ENCODE data around the gene CDH20. TPM values are rescaled to one million over a fixed set of nuclear protein-coding genes. Genes with fewer than 3 reads are reported as not detected.

Gene CDH20
- total RNA-seq, 1 experiment from 2014 or later: not detected

GRCh38 chr18:61352059-61352458, 18.8 kb downstream of the CDH20 start:
- H3K9me3 ChIP-seq (ENCODE audit: control insufficient read depth, insufficient read depth, low read depth, low read length): no peaks in the 10 kb centered on the region
- CTCF ChIA-PET: no interaction called here
- no peak overlapping the region for H3K27ac ChIP-seq (ENCODE audit: low read length)
- no peak overlapping the region for H3K4me3 ChIP-seq (ENCODE audit: low read depth in 2 of 2, low read length in 2 of 2)
- no TSS peak for BruUV-seq (replicated peaks)
- no peaks in the 10 kb centered on the region for H3K27me3 ChIP-seq (ENCODE audit: control insufficient read depth, insufficient read depth, low read length)
- ATAC-seq: no peak
- in situ Hi-C loops (cut with HindIII; ENCODE audit: low pct_unique_long_range_greater_than_20kb, low sequenced_read_pairs) (no loop called here), intact Hi-C loops (cut with micrococcal nuclease; ENCODE audit: unreplicated experiment) (no loop called here)
- POLR2A ChIA-PET: no interaction called here
- TF ChIP-seq CTCF (IDR thresholded peaks at IDR 0.05) (no peak), REST (IDR thresholded peaks at IDR 0.05; ENCODE audit: insufficient read depth in 1 of 2, low read depth in 2 of 2, low read length in 1 of 2) (no peak), POLR2AphosphoS5 (IDR thresholded peaks at IDR 0.05; ENCODE audit: low read depth, low read length) (no peak), SIN3A (IDR thresholded peaks at IDR 0.05; ENCODE audit: borderline replicate concordance, insufficient read depth, low read depth, low read length) (no peak), TCF7L2 (IDR thresholded peaks at IDR 0.05; ENCODE audit: low read depth, low read length) (no peak)
- H3K4me1 ChIP-seq (ENCODE audit: control insufficient read depth, insufficient read depth, low read length): no peaks in the 10 kb centered on the region
- no peak for DNase-seq (ENCODE audit: low read depth, low spot score)
- H3K36me3 ChIP-seq (ENCODE audit: control insufficient read depth, insufficient read depth, low read length): no peaks in the 10 kb centered on the region

DNA sequence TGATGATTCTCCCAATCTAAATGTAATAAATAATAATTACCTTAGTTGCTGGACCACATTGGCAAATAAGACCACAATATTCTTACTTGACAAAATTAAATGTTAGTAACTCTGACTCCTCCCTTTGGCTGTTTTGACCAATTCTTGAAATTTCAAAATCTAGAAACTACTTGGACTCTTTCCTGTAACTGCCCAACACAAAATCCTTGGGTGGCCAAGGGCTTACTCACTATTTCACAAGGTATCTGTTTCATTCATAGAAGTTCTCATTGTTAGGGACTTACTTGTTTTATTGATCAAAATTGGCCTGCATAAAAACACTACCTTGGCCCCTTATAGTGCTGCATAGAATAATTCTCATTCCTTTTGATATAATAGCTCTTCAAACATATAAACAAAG, 19.4 kb downstream of the CDH20 start:
- ATAC-seq: no peak
- intact Hi-C loops (cut with micrococcal nuclease; ENCODE audit: unreplicated experiment): no loop called here
- in situ Hi-C loops (cut with HindIII; ENCODE audit: low pct_unique_long_range_greater_than_20kb, low sequenced_read_pairs): no loop called here
- BruUV-seq (replicated peaks): no TSS peak
- Histone ChIP-seq H3K9me3 (ENCODE audit: control insufficient read depth, insufficient read depth, low read depth, low read length) (no peaks in the 10 kb centered on the region), H3K36me3 (ENCODE audit: control insufficient read depth, insufficient read depth, low read length) (no peaks in the 10 kb centered on the region), H3K4me3 (ENCODE audit: low read depth in 2 of 2, low read length in 2 of 2) (no peak overlapping the region), H3K4me1 (ENCODE audit: control insufficient read depth, insufficient read depth, low read length) (no peaks in the 10 kb centered on the region), H3K27ac (ENCODE audit: low read length) (no peak overlapping the region), H3K27me3 (ENCODE audit: control insufficient read depth, insufficient read depth, low read length) (no peaks in the 10 kb centered on the region)
- DNase-seq (ENCODE audit: low read depth, low spot score): no peak
- ChIA-PET POLR2A (no interaction called here), CTCF (no interaction called here)
- no peak for TF ChIP-seq POLR2AphosphoS5 (IDR thresholded peaks at IDR 0.05; ENCODE audit: low read depth, low read length)
- TF ChIP-seq REST (IDR thresholded peaks at IDR 0.05; ENCODE audit: insufficient read depth in 1 of 2, low read depth in 2 of 2, low read length in 1 of 2): no peak
- no peak for TF ChIP-seq CTCF (IDR thresholded peaks at IDR 0.05)
- TF ChIP-seq SIN3A (IDR thresholded peaks at IDR 0.05; ENCODE audit: borderline replicate concordance, insufficient read depth, low read depth, low read length): no peak

All from Panc1 (cell line).